SH-SY5Y (cell line): ENCODE data around the gene ITIH1.

Experiments
- GATA2 ChIP-seq: IDR thresholded peaks from 2 replicates; pipeline ENCODE4 v1.6.1; 2011; ENCODE audit warnings: mild to moderate bottlenecking, low read depth, low read length
- GATA3 ChIP-seq: IDR thresholded peaks from 2 replicates; pipeline ENCODE4 v1.6.1; 2011; ENCODE audit warnings: low read depth, mild to moderate bottlenecking, low read length, moderate library complexity

GRCh38 chr3:52773361-52774065, 3.9 kb upstream of the ITIH1 start:
- TF ChIP-seq GATA2 (no peak), GATA3 (no peak)
